Fibroblast of skin of left biceps (primary cell): Measurements from ENCODE around the gene LGR6.
"Not testable (repeated sequence)": the region's sequence is repeated elsewhere in the genome, so short reads cannot be mapped to it uniquely, and the experiment has no call there.

Experiments used
- DNase-seq, 2 experiments: peaks; one replicate each; pipeline ENCODE4 v3.0.0-alpha.2; 2013; ENCODE audit warnings: low read depth in 2 of 2

The LGR6 gene

DNA sequence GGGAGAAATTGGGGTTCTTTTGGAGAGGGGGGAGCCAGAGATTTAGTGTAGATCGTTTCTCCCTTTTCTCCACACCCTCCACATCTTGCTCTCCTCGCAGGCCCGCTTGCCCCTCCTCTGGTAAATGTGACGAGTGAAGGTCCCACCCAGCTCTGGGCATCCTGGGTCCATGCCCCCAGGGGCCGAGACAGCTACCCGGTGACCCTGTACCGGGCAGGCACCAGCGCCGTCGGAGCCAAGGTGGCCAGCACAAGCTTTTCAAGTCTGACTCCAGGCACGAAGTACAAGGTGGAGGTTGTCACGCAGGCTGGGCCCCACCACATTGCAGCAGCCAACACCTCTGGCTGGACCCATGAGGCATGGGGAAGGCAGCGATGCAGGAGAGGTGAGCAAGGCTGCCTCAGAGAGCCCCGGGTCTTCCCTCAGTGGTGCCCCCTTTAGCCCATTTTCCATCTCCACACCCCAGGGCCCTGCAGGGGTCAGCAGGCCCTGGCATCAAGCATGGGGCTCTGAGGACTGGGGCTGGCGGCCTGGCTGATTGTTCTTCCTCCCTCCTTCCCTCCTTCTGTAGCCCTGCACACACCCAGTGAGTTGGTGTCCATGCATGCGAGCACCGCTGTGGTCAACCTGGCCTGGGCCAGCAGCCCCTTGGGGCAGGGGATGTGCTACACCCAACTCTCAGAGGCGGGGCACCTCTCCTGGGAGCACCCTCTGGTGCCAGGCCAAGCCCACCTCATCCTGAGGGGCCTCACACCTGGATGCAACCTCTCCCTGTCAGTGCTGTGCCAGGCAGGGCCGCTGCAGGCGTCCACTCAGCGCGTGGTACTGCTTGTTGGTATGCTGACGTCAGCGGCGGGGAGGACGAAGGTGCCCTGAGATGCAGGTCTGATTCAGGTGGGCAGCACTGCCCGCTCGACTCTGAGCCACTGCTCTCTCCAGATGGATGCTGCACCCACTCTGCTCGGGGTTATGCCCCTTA lies 16.4 kb upstream of the LGR6 start:
- no peak for DNase-seq

DNA sequence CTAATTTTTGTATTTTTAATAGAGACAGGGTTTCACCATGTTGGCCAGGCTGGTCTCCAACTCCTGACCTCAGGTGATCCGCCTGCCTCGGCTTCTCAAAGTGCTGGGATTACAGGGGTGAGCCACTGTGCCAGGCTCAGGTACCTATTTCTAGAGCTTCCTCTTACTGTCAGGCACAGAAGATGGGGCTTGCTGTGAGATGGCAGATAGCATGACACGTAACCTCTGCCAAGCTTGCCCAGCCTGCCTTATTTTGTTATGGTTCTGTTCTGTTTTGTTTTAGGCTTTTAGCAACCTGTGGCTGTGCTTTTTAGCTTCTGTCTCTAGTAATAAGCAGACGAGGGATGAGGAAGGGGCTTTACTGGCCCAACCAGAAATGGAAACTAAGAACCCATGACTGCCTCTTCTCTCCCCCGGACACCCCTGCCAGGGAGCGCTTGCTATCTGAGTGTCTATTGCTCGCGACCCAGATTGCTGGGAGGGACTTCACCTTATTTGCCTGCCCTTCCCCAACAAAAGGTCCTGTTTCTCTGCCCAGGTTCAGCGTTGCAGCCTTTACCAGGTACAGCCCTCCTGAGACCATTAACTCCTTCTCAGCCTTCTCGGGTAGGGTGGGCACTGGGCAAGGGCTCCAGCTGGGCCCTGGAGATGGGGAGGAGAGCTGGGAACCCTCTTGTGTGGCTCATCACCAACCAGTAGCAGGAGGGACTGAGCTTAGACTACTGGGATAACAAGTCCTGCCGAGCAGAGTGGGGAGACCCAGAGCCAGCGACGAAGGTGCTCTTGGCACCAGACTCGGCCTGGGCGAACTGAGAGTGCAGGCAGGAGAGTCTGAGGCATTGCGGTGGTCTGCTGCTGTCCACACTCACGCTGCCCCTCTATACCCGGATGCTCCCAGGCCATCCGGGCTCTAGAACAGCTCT lies 13.5 kb upstream of the LGR6 start:
- DNase-seq: no peak

DNA sequence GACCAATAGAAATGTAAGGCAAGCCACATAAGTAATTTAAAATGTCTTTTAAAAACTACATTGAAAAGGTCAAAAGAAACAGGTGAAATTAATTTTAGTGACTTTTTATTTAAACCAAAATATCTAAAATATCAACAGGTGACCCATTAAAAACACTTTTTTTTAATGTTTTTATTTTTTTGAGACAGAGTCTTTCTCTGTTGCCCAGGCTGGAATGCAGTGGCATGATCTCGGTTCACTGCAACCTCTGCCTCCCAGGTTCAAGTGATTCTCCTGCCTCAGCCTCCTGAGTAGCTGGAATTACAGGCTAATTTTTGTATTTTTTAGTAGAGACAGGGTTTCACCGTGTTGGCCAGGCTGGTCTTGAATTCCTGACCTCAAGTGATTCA lies 12.9 kb upstream of the LGR6 start:
- not testable (repeated sequence) for DNase-seq

DNA sequence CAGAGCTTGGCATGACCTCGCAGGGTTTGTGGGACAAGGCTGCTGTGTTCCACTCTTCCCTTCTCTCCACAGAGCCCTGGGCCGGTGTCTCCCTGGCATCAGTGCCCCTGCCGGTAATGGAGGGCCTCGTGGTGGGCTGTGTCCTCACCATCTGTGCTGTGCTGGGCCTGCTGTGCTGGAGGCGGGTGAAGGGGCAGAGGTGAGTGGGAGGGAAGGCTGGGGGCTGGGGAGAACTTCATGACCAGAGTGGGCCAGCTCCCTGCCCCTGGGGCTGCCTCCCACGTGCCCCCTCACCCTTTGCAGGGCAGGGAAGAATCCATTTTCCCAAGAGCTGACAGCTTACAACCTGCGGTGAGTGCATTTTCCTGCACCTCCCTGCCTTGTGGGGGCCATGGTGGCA lies 12.0 kb upstream of the LGR6 start:
- DNase-seq: no peak

DNA sequence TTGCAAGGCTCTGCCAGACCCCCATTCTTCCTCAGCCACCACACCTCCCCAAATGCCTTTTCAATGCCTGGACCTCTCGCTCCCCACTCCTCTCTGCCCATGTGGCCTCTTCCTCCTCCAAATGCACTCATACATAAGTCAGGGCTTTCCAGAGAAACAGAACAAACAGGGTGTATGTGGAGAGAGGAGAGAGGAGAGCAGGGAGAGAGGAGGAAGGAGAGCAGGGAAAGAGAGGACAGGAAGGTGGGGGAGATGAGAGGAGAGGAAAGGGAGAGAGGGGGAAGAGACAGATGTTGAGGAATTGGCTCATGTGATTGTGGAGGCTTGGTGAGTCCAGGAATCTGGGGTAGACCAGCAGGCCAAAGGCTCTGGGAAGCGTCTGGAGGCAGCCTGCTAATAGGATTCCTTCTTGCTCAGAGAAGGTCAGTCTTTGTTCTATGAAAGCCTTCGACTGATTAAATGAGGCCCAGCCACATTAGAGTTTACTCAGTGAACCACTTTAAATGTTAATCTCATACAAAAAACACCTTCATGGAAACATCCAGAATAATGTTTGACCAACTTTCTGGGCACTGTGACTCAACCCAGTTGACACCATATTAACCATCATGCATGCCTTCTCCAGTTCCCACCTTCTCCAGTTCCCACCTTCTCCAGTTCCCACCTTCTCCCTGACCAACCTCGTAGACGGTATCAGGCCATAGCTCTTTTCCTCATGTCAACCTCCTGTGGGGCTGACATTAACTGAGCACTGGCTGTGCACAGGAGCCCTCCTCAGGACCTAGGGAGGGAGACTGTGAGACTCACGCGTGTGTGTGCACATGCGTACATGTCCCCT lies 11.3 kb upstream of the LGR6 start:
- DNase-seq: no peak

DNA sequence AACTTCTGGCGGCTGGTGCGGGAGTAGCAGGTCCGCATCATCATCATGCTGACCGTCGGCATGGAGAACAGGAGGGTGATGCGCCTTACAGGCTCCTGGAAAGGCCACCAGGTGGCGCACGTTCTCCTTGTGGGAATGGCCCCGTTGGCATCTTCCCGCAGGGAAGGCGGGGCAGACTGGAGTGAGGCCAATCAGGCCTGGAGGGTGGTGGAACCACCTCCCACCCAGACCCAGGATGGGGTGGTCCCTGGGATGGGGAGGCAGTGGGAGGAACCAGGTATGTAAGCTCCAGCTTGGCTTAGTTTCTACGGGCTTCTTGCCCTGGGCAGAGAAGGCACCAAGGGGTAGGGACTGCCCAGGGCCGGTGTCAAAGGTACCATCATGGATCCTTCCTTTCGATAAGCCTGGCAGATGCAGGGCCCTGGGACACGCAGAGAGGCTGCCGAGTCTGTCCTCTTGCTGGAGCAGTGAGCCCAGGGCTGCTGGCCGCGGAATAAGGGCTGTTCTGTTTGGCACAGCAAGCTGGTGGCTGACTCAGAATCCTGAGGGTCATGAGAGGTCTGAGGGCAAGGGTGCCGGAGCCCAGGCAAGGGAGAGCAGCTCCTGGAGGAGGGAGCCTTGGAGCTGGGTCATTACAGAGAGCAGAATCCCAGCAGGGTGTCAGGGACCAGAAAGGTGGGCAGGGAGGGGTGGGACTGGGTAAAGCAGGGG lies 8.7 kb upstream of the LGR6 start:
- peak; percentile 46 to 51 for DNase-seq

DNA sequence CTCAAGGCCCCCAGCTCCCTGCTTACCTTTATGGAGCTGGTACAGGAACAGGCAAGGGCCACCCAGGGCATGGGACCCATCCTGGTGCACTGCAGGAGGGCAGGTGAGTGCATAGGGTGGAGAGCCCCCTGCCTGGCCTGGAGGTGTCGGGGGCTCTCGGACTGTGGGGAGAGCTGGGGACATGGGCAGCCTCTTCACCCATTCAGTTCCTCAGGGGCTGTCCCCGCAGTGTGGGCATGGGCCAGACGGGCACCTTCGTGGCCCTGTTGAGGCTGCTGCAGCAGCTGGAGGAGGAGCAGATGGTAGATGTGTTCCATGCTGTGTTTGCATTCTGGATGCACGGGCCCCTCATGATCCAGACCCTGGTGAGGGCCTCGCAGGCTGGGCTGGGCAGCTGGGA lies 7.3 kb upstream of the LGR6 start:
- DNase-seq: no peak

DNA sequence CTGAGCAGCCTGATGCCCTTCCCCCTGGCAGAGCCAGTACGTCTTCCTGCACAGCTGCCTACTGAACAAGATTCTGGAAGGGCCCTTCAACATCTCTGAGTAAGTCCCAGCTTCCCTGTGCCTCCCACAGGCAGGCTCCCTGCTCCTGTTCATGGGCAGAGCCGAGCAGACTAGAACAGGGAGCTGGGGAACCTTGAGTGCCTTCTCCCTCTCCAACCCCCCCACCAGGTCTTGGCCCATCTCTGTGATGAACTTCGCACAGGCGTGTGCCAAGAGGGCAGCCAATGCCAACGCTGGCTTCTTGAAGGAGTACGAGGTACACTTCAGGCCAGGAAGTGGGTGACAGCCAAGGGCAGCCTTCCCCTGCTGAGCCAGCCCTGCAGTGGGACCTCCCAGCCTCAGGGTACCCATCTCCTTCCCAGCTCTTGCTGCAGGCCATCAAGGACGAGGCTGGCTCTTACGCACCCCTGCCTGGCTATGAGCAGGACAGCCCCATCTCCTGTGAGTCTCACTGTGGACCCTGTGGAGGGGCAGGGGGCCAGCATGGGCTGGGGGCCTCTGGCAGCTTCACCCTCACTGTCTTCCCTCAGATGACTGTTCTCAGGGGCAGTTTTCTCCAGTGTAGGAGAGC lies 6.4 kb upstream of the LGR6 start:
- DNase-seq: no peak

DNA sequence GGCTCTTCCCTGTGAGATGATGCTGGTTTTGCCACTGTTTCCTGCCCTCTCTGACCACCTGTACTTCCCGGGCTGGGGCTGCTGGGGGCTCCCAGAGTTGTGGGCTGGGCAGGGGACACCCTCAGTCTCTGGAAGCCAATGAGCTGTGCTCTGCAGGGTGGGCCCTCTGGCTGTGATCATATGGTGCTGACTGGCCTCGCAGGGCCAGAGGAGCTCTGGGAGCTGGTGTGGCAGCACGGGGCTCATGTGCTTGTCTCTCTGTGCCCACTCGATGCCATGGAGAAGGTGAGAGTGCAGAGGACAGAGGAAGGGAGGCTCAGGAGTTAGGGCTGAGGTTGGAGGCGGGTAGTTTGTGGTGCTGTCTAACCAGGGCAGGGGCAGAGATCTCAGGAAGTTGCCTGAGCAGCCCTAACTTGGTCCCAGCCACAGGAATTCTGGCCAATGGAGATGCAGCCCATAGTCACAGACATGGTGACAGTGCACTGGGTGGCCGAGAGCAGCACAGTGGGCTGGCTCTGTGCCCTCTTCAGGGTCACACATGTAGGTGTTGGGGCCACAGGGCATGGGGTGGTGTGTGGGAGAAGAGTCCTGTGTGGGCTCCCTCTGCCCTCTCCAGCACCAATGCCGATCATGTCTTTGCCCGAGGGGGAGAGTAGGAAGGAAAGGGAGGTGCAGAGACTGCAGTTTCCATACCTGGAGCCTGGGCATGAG lies 5.7 kb upstream of the LGR6 start:
- DNase-seq: no peak

DNA sequence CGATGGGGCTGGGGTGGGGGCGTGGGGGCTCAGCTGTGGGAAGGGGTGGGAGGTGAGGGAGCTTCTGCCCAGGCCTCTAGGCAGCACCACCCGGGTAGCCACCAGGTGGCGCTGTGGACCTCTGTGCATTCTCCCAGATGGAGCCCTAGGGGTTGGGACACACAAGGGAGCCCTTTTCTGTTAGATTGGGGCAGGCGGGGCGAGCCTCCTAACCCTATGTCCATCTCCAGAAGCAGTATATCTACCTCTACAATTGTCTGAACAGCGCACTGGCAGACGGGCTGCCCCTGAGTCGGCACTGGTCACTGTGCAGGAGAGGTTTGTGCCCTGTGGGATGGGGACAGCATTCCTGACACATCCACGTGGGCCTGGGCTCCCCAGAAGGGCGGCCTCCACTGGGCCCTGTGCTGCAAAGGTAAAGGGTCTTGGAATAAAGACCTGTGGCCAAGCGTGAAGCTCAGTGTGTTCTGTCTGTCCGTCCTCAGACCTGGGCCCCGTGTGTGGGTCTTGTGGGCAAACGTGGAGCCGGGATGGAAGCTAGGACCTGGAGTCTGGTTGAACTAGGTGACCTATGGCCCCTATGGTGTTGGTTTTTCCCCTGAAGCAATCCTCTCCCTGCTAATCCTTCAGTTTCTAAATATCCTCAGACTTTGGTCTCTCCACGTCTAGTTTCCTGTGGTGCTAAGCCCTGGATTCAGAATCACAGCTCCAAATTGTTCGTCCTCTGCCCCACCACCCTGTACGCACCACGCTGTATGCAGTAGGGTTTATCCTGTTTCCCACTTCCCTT lies 4.4 kb upstream of the LGR6 start:
- no peak for DNase-seq

DNA sequence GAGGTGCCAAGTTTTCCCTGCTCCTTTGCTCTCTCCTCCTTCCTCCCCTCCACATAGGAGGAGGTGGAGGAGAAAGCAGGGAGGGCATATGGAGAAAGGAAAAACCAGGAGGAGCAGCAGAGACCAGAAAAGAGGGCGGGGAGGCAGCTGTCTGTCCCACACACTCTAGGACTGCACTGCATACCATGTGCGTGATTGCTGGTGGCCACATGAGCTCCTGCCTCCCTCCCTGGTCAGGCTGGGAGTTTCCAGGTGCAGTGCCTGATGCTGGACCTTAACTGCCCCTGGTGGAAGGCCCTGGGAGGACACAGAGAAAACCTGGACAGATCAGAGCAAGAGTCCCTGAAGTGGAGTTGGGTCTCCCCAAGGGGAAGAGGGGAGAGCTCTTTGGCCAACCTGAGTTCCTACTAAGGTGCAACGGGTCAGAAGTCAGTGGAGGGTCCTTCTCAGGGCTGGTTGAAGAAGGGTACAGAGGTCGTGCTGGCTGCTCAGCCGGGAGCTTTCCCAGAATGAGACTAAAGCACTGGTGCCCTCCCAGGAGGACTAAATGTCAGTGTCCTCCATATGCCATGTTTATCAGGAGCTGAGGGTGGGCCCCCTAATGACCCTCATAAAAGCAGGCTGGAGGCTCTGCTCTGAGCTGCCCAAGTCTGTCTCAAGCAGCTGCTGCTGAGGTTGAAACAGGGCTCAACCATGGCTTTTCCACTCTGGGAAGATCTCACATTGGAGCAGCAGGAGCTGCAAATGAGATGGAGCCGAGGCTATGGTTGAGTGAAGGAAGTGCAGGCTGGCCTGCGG lies 3.5 kb upstream of the LGR6 start:
- no peak for DNase-seq

DNA sequence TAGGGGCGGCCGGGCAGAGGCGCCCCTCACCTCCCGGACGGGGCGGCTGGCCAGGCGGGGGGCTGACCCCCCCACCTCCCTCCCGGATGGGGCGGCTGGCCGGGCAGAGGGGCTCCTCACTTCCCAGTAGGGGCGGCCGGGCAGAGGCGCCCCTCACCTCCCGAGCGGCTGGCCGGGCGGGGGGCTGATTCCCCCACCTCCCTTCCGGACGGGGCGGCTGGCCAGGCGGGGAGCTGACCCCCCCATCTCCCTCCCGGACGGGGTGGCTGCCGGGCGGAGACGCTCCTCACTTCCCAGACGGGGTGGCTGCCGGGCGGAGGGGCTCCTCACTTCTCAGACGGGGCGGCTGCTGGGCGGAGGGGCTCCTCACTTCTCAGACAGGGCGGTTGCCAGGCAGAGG lies 2.2 kb upstream of the LGR6 start:
- DNase-seq: not testable (repeated sequence)

DNA sequence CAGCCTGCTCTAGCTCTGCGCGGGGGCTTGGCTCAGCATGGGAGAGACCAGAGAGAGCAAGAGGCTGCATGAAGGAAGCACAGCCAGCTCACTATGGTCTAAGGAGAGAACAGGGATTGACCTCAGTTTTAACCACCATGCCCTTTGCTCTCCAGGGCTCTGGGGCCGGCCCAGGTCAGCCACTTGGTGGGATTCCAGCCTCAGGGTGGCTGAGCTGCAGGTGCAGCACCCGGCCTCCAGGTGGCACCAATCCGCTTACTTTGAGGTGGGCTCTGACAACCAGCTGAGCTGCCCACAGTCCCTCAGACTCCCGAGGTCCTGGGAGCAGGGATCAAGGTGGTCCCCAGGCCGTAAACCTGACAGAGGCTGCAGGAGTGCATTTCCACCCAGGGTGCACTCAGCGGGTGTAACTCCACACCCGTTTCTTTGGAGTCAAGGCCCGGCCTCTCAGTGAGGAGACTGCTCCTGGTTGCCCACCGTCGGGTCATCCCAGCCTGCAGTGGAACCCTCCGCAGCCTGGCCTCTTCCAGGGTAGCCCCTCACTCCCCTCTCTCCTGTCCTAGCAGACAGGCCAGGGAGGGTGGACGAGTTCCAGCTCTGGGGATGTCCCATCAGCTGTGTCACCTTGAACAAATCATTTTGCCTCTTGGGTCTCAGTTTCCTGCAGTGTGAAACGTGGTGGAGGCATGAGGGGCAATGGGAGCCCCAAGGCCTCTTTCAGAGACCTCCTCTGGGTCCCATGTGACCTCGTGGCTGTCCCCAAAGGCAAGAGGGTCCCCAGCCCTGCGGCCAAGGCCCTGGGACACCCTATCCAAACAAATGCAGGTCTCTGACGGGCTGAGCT lies 607 bp upstream of the LGR6 start:
- no peak for DNase-seq

DNA sequence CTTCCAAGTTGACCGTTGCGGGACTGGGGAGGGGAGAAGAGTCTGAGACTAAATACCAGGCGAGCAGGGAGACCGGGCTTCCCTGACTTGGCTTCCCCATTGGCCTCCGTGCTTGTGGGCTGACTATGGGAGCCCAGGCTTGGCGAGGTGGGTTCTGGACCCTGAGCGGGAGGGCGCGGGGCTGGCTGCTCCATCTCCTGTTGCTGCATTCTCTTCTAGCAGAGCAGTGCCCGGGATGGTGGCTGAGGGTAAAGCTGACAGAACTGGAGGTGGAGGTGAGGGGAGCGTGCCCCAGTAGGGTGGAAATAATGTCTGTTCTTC lies 689 bp downstream of the LGR6 start:
- no peak for DNase-seq

DNA sequence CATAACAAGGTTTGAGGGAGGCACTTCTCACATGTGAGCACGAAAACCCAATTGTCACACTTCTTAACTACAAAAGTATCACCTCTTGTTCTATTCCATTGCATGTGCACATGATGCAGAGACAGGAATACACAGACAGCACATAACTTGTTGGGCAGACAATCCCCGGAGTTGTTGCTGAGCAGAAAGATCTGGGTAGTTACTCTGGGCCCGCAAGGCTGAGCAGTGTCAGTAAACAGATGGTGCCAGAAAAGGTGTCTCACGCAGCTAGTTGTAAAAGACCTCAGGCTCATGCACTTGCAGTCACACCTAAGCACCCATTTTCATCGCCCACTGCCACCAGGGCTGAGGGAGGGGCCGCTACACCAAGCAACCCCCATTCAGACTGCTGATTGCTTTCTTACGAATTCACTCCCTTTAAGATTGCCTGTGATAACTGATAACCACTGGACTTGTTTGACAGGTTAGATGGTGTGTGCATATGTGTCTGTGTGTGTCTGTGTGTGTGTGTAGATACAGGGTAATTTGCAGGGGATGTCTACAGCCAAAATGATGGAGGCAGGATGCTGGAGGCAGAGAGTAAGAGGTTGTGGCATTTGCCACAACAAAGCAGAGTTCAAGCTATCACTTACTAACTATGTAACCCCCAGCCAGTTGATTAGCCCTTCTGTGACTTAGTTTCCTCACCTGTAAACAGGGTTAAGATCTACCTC lies 4.2 kb downstream of the LGR6 start:
- DNase-seq: no peak

DNA sequence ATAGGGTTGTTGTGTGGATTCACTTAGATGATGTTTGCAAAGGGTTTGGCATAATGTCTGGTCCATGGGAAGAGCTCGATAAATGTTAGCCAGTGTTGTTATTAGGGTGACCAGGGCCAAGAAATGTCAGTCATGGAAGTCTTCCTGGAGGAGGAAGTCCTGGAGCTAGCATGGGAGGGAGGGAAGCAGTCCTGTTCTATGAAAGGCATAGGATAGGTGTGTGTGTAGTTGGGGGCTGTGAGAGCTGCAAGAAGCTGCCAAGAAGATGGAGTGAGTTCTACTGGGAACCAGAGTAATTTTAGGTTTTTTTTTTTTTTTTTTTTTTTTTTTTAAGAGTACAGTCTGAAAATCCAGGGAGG lies 4.7 kb downstream of the LGR6 start:
- DNase-seq: no peak
